K562 (cell line): ENCODE data around the gene PPM1N. TPM values are rescaled to one million over a fixed set of nuclear protein-coding genes. Genes with fewer than 3 reads are reported as not detected.

Experiments
- HNRNPLL ChIP-seq: fragments of 200-400 bp; formaldehyde crosslinking; IDR thresholded peaks from 2 replicates; pipeline ENCODE4 v1.6.1; 2017; ENCODE audit warnings: low read length, low read depth, mild to moderate bottlenecking; ENCODE audit not compliant: poor library complexity, severe bottlenecking
- KLF1 ChIP-seq: fragments of 450-650 bp; IDR thresholded peaks from 2 replicates; pipeline ENCODE4 v1.6.1; 2016; ENCODE audit warnings: missing genetic modification characterization, missing compliant biosample characterization
- PHF21A ChIP-seq: fragments of 450-650 bp; IDR thresholded peaks from 2 replicates; pipeline ENCODE4 v1.6.1; 2017; ENCODE audit warnings: low read depth, borderline replicate concordance
- TAF7 ChIP-seq: fragments of 450-650 bp; IDR thresholded peaks from 2 replicates; pipeline ENCODE4 v1.6.1; 2016; ENCODE audit warnings: missing genetic modification characterization, missing compliant biosample characterization
- polyA plus RNA-seq, 8 experiments: library from polyadenylated mRNA; depleted of rRNA in 4 of 8; stranded (reverse) in 5 of 8; unstranded in 3 of 8; fragments of >200 nt; fragmentation: Nextera tagmentation in 2 of 8; fragmentation: Illumina TruSeq in 1 of 8; extraction: Ambion mirVana in 2 of 8; extraction: Trizol in 1 of 8; gene quantifications; 2 replicates each; pipeline versions ENCODE4 v1.2.1 to v1.2.3, GENCODE V29; 2011 to 2014; ENCODE audit warnings: inconsistent platforms in 1 of 8, missing spikeins in 1 of 8
- total RNA-seq, 7 experiments: library from RNA; depleted of rRNA in 6 of 7; stranded (reverse); fragments of >200 nt in 6 of 7; fragmentation: Illumina TruSeq in 2 of 7; extraction: Trizol in 2 of 7; gene quantifications; 2 replicates each; pipeline versions ENCODE4 v1.2.1 to v1.2.3, GENCODE V29; 2011 to 2021; ENCODE audit warnings: low replicate concordance in 1 of 7
- TF ChIP-seq, protein P1 (sequence below): sonication (generic); formaldehyde crosslinking; IDR thresholded peaks from 2 replicates; pipeline ENCODE4 v1.8.0; 2022; ENCODE audit warnings: missing genetic modification reagents, mild to moderate bottlenecking, borderline replicate concordance
- TF ChIP-seq, protein P2 (sequence below): fragments of 450-650 bp; formaldehyde crosslinking; IDR thresholded peaks from 2 replicates; pipeline ENCODE4 v1.4.0; 2020; ENCODE audit warnings: mild to moderate bottlenecking, moderate library complexity
- TF ChIP-seq, protein P3 (sequence below), 3 experiments: fragments of 200-800 bp in 1 of 3; fragments of 250-450 bp in 1 of 3; fragments of 450-650 bp in 1 of 3; sonication (Bioruptor Pico) in 1 of 3; sonication (Bioruptor generic) in 1 of 3; formaldehyde crosslinking in 1 of 3; IDR thresholded peaks; 2 replicates each; pipeline versions ENCODE4 v1.6.1 to v1.8.0; 2016 to 2022; ENCODE audit warnings: mild to moderate bottlenecking in 2 of 3, missing genetic modification characterization in 2 of 3, missing compliant biosample characterization in 1 of 3, moderate library complexity in 1 of 3
- TF ChIP-seq, protein P4 (sequence below): sonication (generic); formaldehyde crosslinking; IDR thresholded peaks from 2 replicates; pipeline ENCODE4 v1.8.0; 2022; ENCODE audit warnings: mild to moderate bottlenecking, missing genetic modification reagents
- TF ChIP-seq, protein P5 (sequence below), 2 experiments: fragments of 450-650 bp in 1 of 2; sonication (generic) in 1 of 2; formaldehyde crosslinking in 1 of 2; IDR thresholded peaks in 1 of 2; conservative IDR thresholded peaks in 1 of 2; 2 replicates each; pipeline versions ENCODE4 v1.6.1 to v1.8.1; 2016 to 2023; ENCODE audit warnings: mild to moderate bottlenecking in 2 of 2, moderate library complexity in 2 of 2, inconsistent platforms in 1 of 2, missing genetic modification reagents in 1 of 2
- TF ChIP-seq, protein P6 (sequence below): fragments of 450-650 bp; formaldehyde crosslinking; IDR thresholded peaks from 2 replicates; pipeline ENCODE4 v1.4.0; 2020; ENCODE audit warnings: mild to moderate bottlenecking, moderate library complexity
- TF ChIP-seq, protein P7 (sequence below), 2 experiments: IDR thresholded peaks; 2 replicates each; pipeline ENCODE4 v1.6.1; 2012; ENCODE audit warnings: improper control_type of control experiment in 2 of 2, low read depth in 2 of 2, low read length in 2 of 2, borderline replicate concordance in 1 of 2

PPM1N gene
- total and polyA plus RNA-seq, 9 of the 15 experiments (the other 6 are each of a cell fraction or from before 2014, with no cell fraction given) = 4.5 to 15.6 (median 8.7) TPM

DNA sequence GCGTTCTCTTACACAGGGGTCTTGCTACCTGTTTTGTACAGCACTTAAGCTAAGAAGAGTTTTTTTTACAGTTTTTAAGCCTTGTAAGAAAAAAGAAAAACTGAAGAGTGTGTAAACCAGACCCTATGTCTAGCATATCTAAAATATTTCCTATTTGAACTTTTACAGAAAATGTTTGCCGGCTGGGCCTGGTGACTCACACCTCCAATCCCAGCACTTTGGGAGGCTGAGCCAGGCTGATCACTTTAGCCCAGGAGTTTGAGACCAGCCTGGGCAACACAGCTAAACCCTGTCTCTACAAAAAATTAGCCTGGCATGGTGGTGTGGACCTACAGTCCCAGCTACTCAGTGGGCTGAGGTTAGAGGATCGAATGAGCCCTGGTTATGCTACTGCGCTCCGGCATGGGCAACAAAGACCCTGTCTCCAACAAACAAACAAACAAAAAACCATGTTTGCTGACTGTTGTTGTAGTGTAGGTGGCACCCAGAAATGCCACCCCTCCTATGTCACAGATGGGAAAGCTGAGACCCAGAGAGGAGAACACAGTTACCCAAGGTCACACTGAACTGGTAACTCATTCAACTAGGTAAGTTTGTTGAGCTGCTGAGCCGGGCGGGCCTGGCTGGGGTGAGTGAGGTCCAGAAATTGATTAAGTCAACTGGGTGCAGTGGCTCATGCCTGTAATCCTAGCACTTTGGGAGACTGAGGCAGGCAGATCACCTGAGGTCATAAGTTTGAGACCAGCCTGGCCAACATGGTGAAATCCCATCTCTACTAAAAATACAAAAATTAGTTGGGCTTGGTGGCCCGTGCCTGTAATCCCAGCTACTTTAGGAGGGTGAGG, 7.1 kb downstream of the PPM1N start (continued):
- TF ChIP-seq, protein P1, sequence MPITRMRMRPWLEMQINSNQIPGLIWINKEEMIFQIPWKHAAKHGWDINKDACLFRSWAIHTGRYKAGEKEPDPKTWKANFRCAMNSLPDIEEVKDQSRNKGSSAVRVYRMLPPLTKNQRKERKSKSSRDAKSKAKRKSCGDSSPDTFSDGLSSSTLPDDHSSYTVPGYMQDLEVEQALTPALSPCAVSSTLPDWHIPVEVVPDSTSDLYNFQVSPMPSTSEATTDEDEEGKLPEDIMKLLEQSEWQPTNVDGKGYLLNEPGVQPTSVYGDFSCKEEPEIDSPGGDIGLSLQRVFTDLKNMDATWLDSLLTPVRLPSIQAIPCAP (CRISPR knock-in tag) = no peak
- TF ChIP-seq, protein P2, sequence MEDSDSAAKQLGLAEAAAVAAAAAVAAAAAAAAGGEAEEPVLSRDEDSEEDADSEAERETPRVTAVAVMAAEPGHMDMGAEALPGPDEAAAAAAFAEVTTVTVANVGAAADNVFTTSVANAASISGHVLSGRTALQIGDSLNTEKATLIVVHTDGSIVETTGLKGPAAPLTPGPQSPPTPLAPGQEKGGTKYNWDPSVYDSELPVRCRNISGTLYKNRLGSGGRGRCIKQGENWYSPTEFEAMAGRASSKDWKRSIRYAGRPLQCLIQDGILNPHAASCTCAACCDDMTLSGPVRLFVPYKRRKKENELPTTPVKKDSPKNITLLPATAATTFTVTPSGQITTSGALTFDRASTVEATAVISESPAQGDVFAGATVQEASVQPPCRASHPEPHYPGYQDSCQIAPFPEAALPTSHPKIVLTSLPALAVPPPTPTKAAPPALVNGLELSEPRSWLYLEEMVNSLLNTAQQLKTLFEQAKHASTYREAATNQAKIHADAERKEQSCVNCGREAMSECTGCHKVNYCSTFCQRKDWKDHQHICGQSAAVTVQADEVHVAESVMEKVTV (CRISPR knock-in tag) = no peak
- TF ChIP-seq, protein P3, sequence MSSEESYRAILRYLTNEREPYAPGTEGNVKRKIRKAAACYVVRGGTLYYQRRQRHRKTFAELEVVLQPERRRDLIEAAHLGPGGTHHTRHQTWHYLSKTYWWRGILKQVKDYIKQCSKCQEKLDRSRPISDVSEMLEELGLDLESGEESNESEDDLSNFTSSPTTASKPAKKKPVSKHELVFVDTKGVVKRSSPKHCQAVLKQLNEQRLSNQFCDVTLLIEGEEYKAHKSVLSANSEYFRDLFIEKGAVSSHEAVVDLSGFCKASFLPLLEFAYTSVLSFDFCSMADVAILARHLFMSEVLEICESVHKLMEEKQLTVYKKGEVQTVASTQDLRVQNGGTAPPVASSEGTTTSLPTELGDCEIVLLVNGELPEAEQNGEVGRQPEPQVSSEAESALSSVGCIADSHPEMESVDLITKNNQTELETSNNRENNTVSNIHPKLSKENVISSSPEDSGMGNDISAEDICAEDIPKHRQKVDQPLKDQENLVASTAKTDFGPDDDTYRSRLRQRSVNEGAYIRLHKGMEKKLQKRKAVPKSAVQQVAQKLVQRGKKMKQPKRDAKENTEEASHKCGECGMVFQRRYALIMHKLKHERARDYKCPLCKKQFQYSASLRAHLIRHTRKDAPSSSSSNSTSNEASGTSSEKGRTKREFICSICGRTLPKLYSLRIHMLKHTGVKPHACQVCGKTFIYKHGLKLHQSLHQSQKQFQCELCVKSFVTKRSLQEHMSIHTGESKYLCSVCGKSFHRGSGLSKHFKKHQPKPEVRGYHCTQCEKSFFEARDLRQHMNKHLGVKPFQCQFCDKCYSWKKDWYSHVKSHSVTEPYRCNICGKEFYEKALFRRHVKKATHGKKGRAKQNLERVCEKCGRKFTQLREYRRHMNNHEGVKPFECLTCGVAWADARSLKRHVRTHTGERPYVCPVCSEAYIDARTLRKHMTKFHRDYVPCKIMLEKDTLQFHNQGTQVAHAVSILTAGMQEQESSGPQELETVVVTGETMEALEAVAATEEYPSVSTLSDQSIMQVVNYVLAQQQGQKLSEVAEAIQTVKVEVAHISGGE (CRISPR knock-in tag; IDR thresholded peaks at IDR 0.05) = no peak
- TF ChIP-seq PHF21A (no peak), HNRNPLL (no peak), TAF7 (tag) (no peak), KLF1 (tag) (no peak)
- TF ChIP-seq, protein P4, sequence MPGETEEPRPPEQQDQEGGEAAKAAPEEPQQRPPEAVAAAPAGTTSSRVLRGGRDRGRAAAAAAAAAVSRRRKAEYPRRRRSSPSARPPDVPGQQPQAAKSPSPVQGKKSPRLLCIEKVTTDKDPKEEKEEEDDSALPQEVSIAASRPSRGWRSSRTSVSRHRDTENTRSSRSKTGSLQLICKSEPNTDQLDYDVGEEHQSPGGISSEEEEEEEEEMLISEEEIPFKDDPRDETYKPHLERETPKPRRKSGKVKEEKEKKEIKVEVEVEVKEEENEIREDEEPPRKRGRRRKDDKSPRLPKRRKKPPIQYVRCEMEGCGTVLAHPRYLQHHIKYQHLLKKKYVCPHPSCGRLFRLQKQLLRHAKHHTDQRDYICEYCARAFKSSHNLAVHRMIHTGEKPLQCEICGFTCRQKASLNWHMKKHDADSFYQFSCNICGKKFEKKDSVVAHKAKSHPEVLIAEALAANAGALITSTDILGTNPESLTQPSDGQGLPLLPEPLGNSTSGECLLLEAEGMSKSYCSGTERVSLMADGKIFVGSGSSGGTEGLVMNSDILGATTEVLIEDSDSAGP (CRISPR knock-in tag) = no peak
- TF ChIP-seq, protein P5, sequence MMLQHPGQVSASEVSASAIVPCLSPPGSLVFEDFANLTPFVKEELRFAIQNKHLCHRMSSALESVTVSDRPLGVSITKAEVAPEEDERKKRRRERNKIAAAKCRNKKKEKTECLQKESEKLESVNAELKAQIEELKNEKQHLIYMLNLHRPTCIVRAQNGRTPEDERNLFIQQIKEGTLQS (IDR thresholded peaks at IDR 0.05) = peak; percentile 70
- TF ChIP-seq, protein P5 (CRISPR knock-in tag; conservative IDR thresholded peaks at IDR 0.05) = no peak
- TF ChIP-seq, protein P6, sequence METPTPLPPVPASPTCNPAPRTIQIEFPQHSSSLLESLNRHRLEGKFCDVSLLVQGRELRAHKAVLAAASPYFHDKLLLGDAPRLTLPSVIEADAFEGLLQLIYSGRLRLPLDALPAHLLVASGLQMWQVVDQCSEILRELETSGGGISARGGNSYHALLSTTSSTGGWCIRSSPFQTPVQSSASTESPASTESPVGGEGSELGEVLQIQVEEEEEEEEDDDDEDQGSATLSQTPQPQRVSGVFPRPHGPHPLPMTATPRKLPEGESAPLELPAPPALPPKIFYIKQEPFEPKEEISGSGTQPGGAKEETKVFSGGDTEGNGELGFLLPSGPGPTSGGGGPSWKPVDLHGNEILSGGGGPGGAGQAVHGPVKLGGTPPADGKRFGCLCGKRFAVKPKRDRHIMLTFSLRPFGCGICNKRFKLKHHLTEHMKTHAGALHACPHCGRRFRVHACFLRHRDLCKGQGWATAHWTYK (CRISPR knock-in tag) = no peak
- TF ChIP-seq, protein P7, sequence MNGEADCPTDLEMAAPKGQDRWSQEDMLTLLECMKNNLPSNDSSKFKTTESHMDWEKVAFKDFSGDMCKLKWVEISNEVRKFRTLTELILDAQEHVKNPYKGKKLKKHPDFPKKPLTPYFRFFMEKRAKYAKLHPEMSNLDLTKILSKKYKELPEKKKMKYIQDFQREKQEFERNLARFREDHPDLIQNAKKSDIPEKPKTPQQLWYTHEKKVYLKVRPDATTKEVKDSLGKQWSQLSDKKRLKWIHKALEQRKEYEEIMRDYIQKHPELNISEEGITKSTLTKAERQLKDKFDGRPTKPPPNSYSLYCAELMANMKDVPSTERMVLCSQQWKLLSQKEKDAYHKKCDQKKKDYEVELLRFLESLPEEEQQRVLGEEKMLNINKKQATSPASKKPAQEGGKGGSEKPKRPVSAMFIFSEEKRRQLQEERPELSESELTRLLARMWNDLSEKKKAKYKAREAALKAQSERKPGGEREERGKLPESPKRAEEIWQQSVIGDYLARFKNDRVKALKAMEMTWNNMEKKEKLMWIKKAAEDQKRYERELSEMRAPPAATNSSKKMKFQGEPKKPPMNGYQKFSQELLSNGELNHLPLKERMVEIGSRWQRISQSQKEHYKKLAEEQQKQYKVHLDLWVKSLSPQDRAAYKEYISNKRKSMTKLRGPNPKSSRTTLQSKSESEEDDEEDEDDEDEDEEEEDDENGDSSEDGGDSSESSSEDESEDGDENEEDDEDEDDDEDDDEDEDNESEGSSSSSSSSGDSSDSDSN (IDR thresholded peaks at IDR 0.05; ENCODE audit: borderline replicate concordance in 1 of 2, low read depth in 2 of 2, low read length in 2 of 2) = no peak
